ENCODE measurements around the gene GLRA3. TPM values are rescaled to one million over a fixed set of nuclear protein-coding genes. Genes with fewer than 3 reads are reported as not detected.

GLRA3 gene
- total and polyA plus RNA-seq, 2 donors (not counting 3 experiments of a cell fraction or from before 2014, with no cell fraction given), result not detected

DNA sequence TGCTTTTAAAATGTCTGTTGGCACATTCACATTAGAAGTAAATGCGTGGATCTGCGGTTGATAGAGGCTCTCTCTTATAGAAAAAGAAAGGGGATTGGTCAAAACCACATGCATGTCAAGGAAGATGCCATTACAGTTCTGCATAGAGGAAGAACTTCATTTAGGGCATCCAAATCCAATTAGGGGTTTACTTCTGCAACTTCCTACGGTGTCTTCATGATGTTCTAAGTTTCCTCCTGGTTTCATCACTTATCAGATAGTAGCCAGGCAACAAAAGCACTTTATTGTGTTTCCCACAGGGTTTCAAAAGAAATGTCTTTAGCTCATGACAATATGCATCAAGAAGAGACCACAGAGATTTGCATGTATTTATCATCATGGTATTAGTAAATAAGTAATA lies 170.8 kb downstream of the GLRA3 start:
- POLR2A ChIA-PET, result no interaction called here

More for the DNA sequence above, 170.8 kb downstream of the GLRA3 start:
- H3K9me1 ChIP-seq (replicated peaks; ENCODE audit: control insufficient read depth, extremely low read depth, insufficient read depth, low read length), result no peaks in the 10 kb centered on the region
- H2AFZ ChIP-seq (ENCODE audit: low read depth, low read length), result no peak overlapping the region
- H3K4me1 ChIP-seq (ENCODE audit: control insufficient read depth, extremely low read depth, insufficient read depth, low read length), result no peaks in the 10 kb centered on the region
- FAIRE-seq, result no peak
- no peaks in the 10 kb centered on the region for H3K79me2 ChIP-seq (ENCODE audit: control insufficient read depth, insufficient read depth, low read length)
- no TSS peak for BruUV-seq (replicated peaks)
- H3K27me3 ChIP-seq (ENCODE audit: control insufficient read depth in 2 of 2, insufficient read depth in 2 of 2, low read length in 2 of 2), result no peaks in the 10 kb centered on the region
- H3K36me3 ChIP-seq (ENCODE audit: control insufficient read depth in 2 of 2, extremely low read depth in 1 of 2, insufficient read depth in 2 of 2, low read length in 2 of 2), result no peaks in the 10 kb centered on the region
- H3K4me3 ChIP-seq (replicated peaks in 1 of 3; ENCODE audit: insufficient read depth in 1 of 3, low read depth in 1 of 3, low read length in 3 of 3), result no peak overlapping the region
- H4K20me1 ChIP-seq (replicated peaks; ENCODE audit: control insufficient read depth, extremely low read depth, insufficient read depth, low read length), result no peaks in the 10 kb centered on the region
- no peak overlapping the region for H3K4me2 ChIP-seq (ENCODE audit: insufficient read depth, low read length)
- no peaks in the 10 kb centered on the region for H3K9me3 ChIP-seq (replicated peaks; ENCODE audit: control insufficient read depth, insufficient read depth, low read length)
- CTCF ChIA-PET, result no interaction called here
- H3K9ac ChIP-seq (replicated peaks; ENCODE audit: extremely low read depth, insufficient read depth, low read length), result no peak overlapping the region
- dilution Hi-C loops (cut with MboI; ENCODE audit: extremely low pct_ligation_motif_present, low sequenced_read_pairs) (no loop called here), intact Hi-C loops (cut with micrococcal nuclease) (no loop called here)
- no peak overlapping the region for H3K27ac ChIP-seq (ENCODE audit: insufficient read depth, low read depth, low read length)
- no peak for TF ChIP-seq POLR2A (IDR thresholded peaks at IDR 0.05; ENCODE audit: low read depth, low read length)
- no peak for TF ChIP-seq EZH2 (IDR thresholded peaks at IDR 0.05; ENCODE audit: borderline replicate concordance, low read depth, low read length, severe bottlenecking)
- no peak for TF ChIP-seq POLR2AphosphoS5 (IDR thresholded peaks at IDR 0.05; ENCODE audit: insufficient read depth, low read depth, low read length)
- TF ChIP-seq JUN (IDR thresholded peaks at IDR 0.05; ENCODE audit: borderline replicate concordance, insufficient read depth, insufficient read length, low read depth), result no peak
- TF ChIP-seq, protein P1, sequence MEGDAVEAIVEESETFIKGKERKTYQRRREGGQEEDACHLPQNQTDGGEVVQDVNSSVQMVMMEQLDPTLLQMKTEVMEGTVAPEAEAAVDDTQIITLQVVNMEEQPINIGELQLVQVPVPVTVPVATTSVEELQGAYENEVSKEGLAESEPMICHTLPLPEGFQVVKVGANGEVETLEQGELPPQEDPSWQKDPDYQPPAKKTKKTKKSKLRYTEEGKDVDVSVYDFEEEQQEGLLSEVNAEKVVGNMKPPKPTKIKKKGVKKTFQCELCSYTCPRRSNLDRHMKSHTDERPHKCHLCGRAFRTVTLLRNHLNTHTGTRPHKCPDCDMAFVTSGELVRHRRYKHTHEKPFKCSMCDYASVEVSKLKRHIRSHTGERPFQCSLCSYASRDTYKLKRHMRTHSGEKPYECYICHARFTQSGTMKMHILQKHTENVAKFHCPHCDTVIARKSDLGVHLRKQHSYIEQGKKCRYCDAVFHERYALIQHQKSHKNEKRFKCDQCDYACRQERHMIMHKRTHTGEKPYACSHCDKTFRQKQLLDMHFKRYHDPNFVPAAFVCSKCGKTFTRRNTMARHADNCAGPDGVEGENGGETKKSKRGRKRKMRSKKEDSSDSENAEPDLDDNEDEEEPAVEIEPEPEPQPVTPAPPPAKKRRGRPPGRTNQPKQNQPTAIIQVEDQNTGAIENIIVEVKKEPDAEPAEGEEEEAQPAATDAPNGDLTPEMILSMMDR (IDR thresholded peaks at IDR 0.05; ENCODE audit: extremely low read depth in 1 of 2, insufficient read depth in 1 of 2, low read depth in 1 of 2, low read length in 2 of 2), result no peak
- no peak for TF ChIP-seq FOS (IDR thresholded peaks at IDR 0.05; ENCODE audit: borderline replicate concordance, insufficient read depth, low read length)
- no peak for TF ChIP-seq MYC (IDR thresholded peaks at IDR 0.05; ENCODE audit: low read depth, low read length)
- no peak for TF ChIP-seq GATA2 (IDR thresholded peaks at IDR 0.05; ENCODE audit: insufficient read depth, insufficient read length, low read depth, low read length)
- TF ChIP-seq, protein P2, sequence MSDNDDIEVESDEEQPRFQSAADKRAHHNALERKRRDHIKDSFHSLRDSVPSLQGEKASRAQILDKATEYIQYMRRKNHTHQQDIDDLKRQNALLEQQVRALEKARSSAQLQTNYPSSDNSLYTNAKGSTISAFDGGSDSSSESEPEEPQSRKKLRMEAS (IDR thresholded peaks at IDR 0.05; ENCODE audit: insufficient read depth, insufficient read length), result no peak
- no peak for DNase-seq (ENCODE audit: low read depth, low spot score)
